Measurements from ENCODE around the gene HSD17B4.
"Not testable (repeated sequence)": the region's sequence is repeated elsewhere in the genome, so short reads cannot be mapped to it uniquely, and the experiment has no call there.

HSD17B4 gene

GRCh38 chr5:119449882-119450281, 2.4 kb upstream of the HSD17B4 start:
- Histone ChIP-seq H3K4me3 (ENCODE audit: low read depth in 1 of 2, low read length in 1 of 2) (no peak overlapping the region), H3K4me1 (ENCODE audit: control insufficient read depth in 1 of 2, insufficient read depth in 1 of 2, low read depth in 1 of 2, low read length in 1 of 2) (peaks cover 7 to 14% of the 10 kb centered on the region in 2 experiments), H3K27me3 (no peaks in the 10 kb centered on the region), H3K9me3 (no peaks in the 10 kb centered on the region), H3K36me3 (no peaks in the 10 kb centered on the region), H3K27ac (peak overlapping the region; percentile 59)
- TF ChIP-seq CTCF (IDR thresholded peaks at IDR 0.05): no peak

GRCh38 chr5:119450627-119451026, 1.7 kb upstream of the HSD17B4 start:
- not testable (repeated sequence) for H3K36me3 ChIP-seq; H3K9me3 ChIP-seq; H3K4me3 ChIP-seq (ENCODE audit: low read depth in 1 of 2, low read length in 1 of 2); H3K27me3 ChIP-seq
- Histone ChIP-seq H3K27ac (peak overlapping the region; percentile 59), H3K4me1 (ENCODE audit: control insufficient read depth in 1 of 2, insufficient read depth in 1 of 2, low read depth in 1 of 2, low read length in 1 of 2) (peaks cover 7 to 14% of the 10 kb centered on the region in 2 experiments)

GRCh38 chr5:119451561-119451960, 736 bp upstream of the HSD17B4 start:
- H3K4me1 ChIP-seq (ENCODE audit: control insufficient read depth in 1 of 2, insufficient read depth in 1 of 2, low read depth in 1 of 2, low read length in 1 of 2): peaks cover 7 to 14% of the 10 kb centered on the region in 2 experiments
- TF ChIP-seq CTCF (IDR thresholded peaks at IDR 0.05): no peak
- H3K27ac ChIP-seq: peak overlapping the region; percentile 84
- no peaks in the 10 kb centered on the region for H3K36me3 ChIP-seq
- H3K9me3 ChIP-seq: no peaks in the 10 kb centered on the region
- no peak overlapping the region for H3K4me3 ChIP-seq (ENCODE audit: low read depth in 1 of 2, low read length in 1 of 2)
- H3K27me3 ChIP-seq: no peaks in the 10 kb centered on the region

- Histone ChIP-seq H3K4me1 (ENCODE audit: control insufficient read depth in 1 of 2, insufficient read depth in 1 of 2, low read depth in 1 of 2, low read length in 1 of 2) (peaks cover 7 to 14% of the 10 kb centered on the region in 2 experiments), H3K27ac (peak overlapping the region; percentile 84), H3K4me3 (ENCODE audit: low read depth in 1 of 2, low read length in 1 of 2) (peak overlapping the region; percentile 68 to 75)
Measured at GRCh38 chr5:119452060-119452372, 281 bp upstream of the HSD17B4 start.

GRCh38 chr5:119453040-119453373, 710 bp downstream of the HSD17B4 start:
- no peak for TF ChIP-seq CTCF (IDR thresholded peaks at IDR 0.05)
- Histone ChIP-seq H3K4me3 (ENCODE audit: low read depth in 1 of 2, low read length in 1 of 2) (peak overlapping the region; percentile 68 to 75), H3K9me3 (no peaks in the 10 kb centered on the region), H3K27ac (peak overlapping the region; percentile 84), H3K4me1 (ENCODE audit: control insufficient read depth in 1 of 2, insufficient read depth in 1 of 2, low read depth in 1 of 2, low read length in 1 of 2) (peaks cover 7 to 14% of the 10 kb centered on the region in 2 experiments), H3K36me3 (peaks cover 5% of the 10 kb centered on the region), H3K27me3 (no peaks in the 10 kb centered on the region)

More at GRCh38 chr5:119452060-119452372, 281 bp upstream of the HSD17B4 start:
- TF ChIP-seq CTCF (IDR thresholded peaks at IDR 0.05): no peak
- Histone ChIP-seq H3K9me3 (no peaks in the 10 kb centered on the region), H3K27me3 (no peaks in the 10 kb centered on the region), H3K36me3 (peaks cover 2% of the 10 kb centered on the region)

- Histone ChIP-seq H3K36me3 (peaks cover 5% of the 10 kb centered on the region), H3K9me3 (no peaks in the 10 kb centered on the region), H3K27ac (no peak overlapping the region), H3K27me3 (no peaks in the 10 kb centered on the region), H3K4me1 (ENCODE audit: control insufficient read depth in 1 of 2, insufficient read depth in 1 of 2, low read depth in 1 of 2, low read length in 1 of 2) (peaks cover 14 to 21% of the 10 kb centered on the region in 2 experiments), H3K4me3 (ENCODE audit: low read depth in 1 of 2, low read length in 1 of 2) (no peak overlapping the region)
- TF ChIP-seq CTCF (IDR thresholded peaks at IDR 0.05): no peak
Measured at GRCh38 chr5:119454171-119454570, 1.9 kb downstream of the HSD17B4 start.
